Gastrocnemius medialis (tissue), 4 donors: Measurements from ENCODE around the gene TLR4.

Experiments
- POLR2A ChIP-seq, 2 donors: fragments of 450-650 bp; IDR thresholded peaks; one replicate each; pipeline ENCODE4 v1.6.1; 2017; ENCODE audit warnings: antibody characterized with exemption in 2 of 2, mild to moderate bottlenecking in 2 of 2, moderate library complexity in 2 of 2
- TF ChIP-seq, protein P1 (sequence below), 5 experiments: fragments of 450-650 bp in 3 of 5; fragments of 200-600 bp in 2 of 5; sonication (generic) in 2 of 5; IDR thresholded peaks in 4 of 5; conservative IDR thresholded peaks in 1 of 5; 1 replicate in 4 of 5; 2 replicates in 1 of 5; pipeline ENCODE4 v1.5.1; 2016 to 2019; ENCODE audit warnings: antibody characterized with exemption in 5 of 5, mild to moderate bottlenecking in 3 of 5, moderate library complexity in 3 of 5

DNA sequence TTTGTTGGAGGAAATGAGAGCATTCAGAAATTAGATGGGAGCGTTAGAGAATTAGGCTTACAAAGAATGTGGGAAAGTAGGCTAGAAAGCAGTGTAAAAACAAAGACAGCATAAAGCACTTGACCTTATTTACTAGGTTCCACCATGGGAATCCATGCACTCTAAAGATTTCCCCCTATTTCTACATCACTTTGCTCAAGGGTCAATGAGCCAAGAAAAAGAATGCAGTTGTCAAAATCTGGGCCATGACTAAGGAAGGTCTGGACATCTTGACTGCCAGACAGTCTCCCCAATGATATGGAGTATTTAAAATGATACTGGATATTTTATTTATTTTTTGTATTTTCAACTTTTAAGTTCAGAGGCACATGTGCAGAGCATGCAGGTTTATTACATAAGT is 3.4 kb downstream of the TLR4 start:
- TF ChIP-seq POLR2A (IDR thresholded peaks at IDR 0.05): no peak
- TF ChIP-seq, protein P1, sequence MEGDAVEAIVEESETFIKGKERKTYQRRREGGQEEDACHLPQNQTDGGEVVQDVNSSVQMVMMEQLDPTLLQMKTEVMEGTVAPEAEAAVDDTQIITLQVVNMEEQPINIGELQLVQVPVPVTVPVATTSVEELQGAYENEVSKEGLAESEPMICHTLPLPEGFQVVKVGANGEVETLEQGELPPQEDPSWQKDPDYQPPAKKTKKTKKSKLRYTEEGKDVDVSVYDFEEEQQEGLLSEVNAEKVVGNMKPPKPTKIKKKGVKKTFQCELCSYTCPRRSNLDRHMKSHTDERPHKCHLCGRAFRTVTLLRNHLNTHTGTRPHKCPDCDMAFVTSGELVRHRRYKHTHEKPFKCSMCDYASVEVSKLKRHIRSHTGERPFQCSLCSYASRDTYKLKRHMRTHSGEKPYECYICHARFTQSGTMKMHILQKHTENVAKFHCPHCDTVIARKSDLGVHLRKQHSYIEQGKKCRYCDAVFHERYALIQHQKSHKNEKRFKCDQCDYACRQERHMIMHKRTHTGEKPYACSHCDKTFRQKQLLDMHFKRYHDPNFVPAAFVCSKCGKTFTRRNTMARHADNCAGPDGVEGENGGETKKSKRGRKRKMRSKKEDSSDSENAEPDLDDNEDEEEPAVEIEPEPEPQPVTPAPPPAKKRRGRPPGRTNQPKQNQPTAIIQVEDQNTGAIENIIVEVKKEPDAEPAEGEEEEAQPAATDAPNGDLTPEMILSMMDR (IDR thresholded peaks at IDR 0.05 in 4 of 5, conservative IDR thresholded peaks at IDR 0.05 in 1 of 5): no peak
